GM18505 (cell line): ENCODE measurements around the gene FAM234A.

Experiments used
- ATAC-seq: cut with Tn5 transposase; IDR thresholded peaks from one replicate; pipeline ENCODE4 v1.9.1; 2021; ENCODE audit not compliant: unreplicated experiment
- POLR2A ChIP-seq: IDR thresholded peaks from 4 replicates; pipeline ENCODE4 v1.6.1; 2011; ENCODE audit warnings: borderline replicate concordance; ENCODE audit not compliant: insufficient read depth, insufficient read length; ENCODE audit errors: extremely low read depth

Gene FAM234A

DNA sequence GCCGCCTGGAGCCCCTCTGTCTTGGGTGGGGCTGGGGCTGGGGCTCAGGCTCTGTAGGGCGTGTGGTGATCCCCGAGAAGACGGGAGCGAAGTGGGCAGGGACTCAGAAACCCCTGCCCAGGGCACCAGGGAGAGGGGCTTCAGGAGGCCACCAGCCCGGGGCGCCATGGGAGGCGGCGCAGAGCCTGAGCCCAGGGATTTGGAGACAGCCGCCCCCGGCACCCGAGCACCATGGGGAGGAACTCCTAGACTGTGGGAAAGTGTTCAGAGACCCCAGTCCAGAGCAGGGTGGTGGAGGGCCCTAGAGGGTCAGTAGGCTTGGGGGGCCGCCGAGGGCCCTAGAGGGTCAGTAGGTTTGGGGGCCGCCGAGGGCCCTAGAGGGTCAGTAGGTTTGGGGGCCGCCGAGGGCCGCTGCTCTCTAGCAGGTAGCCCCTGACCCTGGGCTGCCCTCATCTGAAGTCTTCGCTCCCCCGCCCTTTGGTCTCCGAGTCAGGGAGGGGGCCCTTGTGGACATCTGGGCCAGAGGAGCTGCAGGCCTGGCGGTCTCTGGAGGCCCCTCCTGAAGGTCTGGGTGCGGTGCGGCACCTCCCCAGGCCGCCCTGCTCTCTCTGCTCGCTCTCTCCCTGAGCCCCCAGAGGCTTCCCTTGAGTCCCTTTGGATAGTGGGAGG, 46.5 kb downstream of the FAM234A start:
- no peak for TF ChIP-seq POLR2A
- ATAC-seq, result no peak

DNA sequence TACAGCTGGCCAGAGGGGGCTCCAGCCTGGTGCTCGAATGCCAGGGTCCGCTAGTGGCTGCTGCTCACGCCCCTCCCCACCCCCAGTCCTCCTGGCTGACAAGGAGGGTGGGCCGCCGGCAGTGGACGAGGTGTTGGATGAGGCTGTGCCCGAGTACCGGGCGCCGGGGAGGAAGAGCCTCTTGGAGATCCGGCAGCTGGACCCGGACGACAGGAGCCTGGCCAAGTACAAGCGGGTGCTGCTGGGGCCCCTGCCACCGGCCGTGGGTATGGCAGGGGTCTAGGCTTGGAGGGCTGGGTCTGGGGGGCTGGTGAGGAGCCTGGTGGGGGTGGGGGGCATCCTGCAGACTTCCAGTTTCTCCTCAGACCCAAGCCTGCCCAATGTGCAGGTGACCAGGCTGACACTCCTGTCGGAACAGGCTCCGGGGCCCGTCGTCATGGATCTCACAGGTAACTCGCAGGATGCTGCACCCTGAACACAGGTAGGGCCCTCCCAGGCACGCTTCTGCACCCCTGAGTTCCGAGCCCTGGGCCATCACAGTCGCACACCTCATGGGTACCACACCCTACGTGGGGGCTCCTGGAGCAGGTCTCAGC, 47.1 kb downstream of the FAM234A start:
- no peak for ATAC-seq
- TF ChIP-seq POLR2A, result no peak

DNA sequence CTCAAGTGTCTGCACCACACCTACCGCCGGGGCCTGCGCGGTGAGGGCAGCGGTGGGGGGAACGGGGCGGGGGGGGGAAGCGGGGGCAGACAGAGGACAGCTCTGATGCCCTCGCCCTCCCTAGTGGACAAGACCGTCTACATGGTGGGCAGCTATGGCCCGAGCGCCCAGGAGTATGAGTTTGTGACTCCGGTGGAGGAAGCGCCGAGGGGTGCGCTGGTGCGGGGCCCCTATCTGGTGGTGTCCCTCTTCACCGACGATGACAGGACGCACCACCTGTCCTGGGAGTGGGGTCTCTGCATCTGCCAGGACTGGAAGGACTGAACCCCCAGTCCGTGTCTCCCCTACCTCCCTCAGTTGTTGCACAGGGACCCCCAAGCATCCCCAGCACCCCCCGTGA, 47.9 kb downstream of the FAM234A start:
- ATAC-seq, result no peak
- no peak for TF ChIP-seq POLR2A

DNA sequence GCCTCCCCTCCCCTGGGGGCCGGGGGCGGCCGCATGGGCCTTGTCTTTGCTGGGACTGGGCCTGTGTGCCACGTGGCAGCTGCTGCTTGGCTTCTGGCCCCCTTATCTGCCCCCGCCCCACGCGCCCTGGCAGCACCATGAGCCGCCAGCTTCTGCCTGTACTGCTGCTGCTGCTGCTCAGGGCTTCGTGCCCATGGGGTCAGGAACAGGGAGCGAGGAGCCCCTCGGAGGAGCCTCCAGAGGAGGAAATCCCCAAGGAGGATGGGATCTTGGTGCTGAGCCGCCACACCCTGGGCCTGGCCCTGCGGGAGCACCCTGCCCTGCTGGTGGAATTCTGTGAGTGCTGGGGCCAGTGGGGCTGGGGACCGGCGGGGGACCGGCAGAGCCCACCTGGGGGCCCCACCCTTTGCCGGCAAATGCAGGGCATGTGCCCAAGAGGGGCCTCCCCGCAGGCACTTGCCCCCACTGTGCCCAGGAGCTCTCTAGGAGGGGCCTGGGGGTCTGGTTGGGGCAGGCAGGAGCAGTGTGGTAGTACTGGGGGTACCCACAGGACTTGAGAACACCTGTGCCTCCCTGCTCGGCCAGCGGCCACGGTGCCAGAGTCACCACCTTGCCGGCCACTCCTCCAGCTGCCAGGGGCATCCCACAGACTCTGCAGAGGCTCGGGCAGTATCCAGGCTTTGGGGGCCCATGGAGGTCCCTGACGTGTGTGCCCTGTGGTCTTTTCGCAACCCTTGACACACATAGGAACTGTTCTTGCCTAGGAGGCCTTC, 48.6 kb downstream of the FAM234A start, which contains the start of gene PDIA2:
TSS of gene PDIA2 (plus strand) at position 132 of the 773 bp plus-strand sequence. CDS start at position 138, 6 bp downstream.
- no peak for TF ChIP-seq POLR2A
- ATAC-seq, result no peak

DNA sequence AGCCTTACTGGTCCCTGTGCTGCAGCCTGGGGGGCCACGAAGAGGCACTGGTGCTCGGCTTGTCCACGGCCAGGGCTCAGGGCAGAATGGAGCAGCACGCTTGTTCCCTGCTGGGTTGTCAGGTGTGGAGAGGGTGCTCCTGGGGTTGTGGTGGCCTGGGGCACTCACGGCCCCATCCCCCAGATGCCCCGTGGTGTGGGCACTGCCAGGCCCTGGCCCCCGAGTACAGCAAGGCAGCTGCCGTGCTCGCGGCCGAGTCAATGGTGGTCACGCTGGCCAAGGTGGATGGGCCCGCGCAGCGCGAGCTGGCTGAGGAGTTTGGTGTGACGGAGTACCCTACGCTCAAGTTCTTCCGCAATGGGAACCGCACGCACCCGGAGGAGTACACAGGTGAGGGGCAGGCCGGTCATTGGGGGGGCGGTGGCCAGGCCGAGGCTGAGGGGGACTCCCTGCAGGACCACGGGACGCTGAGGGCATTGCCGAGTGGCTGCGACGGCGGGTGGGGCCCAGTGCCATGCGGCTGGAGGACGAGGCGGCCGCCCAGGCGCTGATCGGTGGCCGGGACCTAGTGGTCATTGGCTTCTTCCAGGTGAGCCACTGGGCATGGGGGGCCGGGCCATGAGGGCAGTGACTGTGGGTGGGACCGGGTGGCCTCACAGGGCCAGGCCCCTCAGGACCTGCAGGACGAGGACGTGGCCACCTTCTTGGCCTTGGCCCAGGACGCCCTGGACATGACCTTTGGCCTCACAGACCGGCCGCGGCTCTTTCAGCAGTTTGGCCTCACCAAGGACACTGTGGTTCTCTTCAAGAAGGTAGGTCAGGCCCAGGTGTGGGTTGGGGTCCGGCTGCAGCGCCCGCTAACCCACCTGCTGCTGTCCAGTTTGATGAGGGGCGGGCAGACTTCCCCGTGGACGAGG, 49.8 kb downstream of the FAM234A start:
- TF ChIP-seq POLR2A, result no peak
- ATAC-seq, result no peak

DNA sequence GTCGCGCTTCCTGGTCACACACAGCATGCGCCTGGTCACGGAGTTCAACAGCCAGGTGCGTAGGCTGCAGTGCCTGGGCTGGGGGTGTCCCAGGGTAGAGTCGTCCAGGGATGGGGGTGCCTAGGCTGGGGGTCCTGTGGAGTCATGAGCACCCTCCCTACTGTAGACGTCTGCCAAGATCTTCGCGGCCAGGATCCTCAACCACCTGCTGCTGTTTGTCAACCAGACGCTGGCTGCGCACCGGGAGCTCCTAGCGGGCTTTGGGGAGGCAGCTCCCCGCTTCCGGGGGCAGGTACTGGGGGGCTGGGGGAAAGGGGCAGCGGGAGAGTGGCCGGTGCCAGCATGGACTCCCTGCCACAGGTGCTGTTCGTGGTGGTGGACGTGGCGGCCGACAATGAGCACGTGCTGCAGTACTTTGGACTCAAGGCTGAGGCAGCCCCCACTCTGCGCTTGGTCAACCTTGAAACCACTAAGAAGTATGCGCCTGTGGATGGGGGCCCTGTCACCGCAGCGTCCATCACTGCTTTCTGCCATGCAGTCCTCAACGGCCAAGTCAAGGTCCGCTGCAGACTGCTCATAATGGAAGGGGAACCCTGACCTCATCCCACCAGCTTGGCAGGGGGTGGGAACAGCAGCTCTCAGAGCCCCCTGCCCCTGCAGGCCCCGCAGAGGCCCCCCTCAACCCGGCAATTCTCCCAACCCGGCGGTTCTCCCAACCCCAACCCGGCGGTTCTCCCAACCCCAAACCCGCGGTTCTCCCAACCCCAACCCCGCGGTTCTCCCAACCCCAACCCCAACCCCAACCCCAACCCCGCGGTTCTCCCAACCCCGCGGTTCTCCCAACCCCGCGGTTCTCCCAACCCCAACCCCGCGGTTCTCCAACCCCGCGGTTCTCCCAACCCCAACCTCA, 50.8 kb downstream of the FAM234A start:
- ATAC-seq, result no peak
- no peak for TF ChIP-seq POLR2A

DNA sequence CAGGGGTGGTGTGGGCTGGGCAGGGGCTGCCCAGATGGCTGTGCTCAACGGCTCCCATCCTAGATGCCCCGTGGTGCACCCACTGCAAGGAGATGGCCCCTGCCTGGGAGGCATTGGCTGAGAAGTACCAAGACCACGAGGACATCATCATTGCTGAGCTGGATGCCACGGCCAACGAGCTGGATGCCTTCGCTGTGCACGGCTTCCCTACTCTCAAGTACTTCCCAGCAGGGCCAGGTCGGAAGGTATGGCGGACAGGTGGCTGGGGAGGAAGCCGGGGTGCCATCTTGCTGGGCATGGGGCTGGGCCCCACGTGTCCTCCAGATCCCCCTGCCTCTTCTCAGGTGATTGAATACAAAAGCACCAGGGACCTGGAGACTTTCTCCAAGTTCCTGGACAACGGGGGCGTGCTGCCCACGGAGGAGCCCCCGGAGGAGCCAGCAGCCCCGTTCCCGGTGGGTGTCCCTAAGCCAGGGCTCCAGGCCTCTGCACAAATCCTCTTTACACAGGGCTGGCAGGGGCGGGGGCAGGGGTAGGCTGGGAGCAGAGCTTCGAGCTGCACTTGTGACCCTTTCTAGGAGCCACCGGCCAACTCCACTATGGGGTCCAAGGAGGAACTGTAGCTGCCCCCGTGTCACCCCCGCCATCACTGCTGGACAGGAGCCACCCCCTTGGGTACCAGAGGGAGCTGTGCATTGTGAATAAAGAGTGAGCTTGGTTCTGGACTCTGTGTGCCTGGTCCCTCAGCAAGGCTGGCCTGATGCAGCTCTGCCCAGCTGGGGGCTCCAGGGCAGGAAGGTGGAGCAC, 52.1 kb downstream of the FAM234A start:
- TF ChIP-seq POLR2A, result no peak
- ATAC-seq, result no peak

DNA sequence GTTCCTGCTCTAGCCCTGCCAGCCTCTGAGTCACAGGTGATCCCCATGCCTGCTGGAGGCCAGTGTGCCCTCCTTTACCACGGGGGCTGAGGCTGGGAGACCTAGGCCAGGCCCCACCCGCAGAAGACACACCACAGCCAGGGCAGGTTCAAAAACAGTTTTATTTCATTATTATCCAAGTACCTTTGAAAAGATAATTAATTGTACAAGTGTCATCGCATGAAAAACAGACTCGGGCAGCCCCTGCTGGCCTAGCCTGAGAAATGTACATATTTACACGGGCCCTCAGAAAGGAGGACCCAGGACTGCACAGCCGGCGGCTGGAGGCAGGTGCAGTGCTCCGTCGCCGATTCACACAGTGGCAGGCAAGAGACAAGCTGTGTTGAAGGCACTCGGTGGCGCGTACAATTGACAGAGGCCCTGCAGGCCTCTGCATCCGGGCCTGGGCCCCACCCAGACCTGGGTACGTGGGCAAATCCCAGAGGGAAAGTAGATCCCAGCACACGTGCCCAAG, 52.7 kb downstream of the FAM234A start:
- TF ChIP-seq POLR2A, result no peak
- no peak for ATAC-seq

DNA sequence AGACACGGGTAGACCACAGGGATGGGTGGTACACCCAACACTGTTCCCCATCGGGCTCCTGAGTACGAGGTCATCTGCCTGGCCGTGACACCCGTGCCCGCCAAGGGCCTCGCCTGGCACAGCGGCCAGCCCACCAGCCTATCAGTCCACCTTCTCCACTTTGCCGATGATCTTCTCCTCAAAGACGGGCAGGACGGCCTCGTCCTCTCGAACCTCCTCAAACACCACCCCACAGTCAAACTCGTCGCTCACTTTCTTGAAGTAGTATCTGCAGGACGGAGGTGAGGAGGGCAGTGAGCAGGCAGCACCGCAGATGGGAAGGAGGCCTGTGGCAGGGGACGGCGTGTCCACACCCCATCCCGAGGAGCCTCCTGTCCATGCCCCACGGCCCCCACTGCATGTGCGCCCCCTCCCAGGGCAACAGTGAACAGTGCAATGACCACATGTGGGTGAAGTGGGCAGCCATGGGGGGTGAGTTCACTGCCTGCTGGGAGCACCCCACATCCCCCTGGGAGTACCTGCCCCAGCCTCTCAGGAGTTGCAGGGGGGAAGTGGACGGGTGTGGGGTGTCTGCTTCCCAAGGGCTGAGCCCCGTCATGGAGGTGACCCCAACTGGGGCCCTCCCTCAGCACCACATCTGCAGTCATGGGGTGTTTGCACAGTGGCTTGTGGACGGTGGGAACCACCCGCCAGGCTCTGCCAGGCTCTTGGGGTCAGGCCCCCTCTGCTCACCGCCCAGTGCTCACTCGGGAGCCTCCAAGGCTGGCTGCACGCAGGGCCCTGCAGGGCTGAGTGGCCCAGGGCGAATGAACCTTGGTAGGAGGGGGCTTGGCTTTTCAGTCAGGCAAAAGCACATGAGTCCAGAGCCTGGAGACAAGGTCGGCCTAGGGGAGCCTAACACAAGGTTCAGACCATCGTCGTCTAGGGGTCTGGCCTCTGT, 53.6 kb downstream of the FAM234A start:
- no peak for TF ChIP-seq POLR2A
- ATAC-seq, result no peak

DNA sequence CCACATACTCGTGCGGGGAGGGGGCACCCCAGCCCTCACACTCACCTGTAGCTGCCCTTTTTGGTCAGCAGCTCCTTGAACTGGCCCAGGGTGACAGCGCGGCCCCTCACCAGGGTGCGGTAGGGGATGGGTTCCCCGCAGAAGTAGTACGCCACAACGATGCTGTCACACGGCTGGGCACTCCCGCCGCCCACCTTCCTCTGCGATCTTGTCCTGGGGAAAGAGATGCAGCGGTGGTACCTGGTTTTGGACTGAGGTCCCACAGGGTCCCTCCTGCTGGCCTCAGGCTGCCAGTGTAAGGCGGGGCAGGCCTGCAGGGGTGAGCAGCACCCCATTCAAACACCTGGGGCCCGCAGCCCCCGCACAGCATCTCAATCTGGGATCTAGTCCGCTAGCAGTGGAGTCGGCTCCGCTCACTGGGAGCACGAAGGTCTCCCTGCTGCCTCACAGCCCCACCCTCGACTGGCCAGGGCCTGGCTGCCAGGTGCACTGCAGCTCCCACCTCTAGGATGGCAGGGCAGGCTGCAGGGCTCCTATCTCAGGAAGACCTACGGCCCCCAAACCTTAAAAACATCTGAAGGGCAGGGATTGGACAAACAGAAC, 54.9 kb downstream of the FAM234A start:
- TF ChIP-seq POLR2A, result no peak
- no peak for ATAC-seq
